Aorta (tissue), 5 donors: Measurements from ENCODE around the gene HOXB8. TPM values are rescaled to one million over a fixed set of nuclear protein-coding genes. Genes with fewer than 3 reads are reported as not detected.

Experiments
- ATAC-seq: fragments of 200-7000 bp; cut with Tn5 transposase; one replicate; pipeline ENCODE4 v1.9.1; 2022; ENCODE audit warnings: moderate library complexity; ENCODE audit not compliant: low FRiP score
- DNase-seq, 2 donors: peaks; one replicate each; pipeline ENCODE4 v3.0.0-alpha.2; 2020
- H3K27ac ChIP-seq, 2 donors: one replicate each; pipeline ENCODE4 v1.5.1; 2013; ENCODE audit warnings: low read length in 2 of 2, mild to moderate bottlenecking in 2 of 2, moderate library complexity in 2 of 2, control low read depth in 1 of 2, inconsistent platforms in 1 of 2, low read depth in 1 of 2
- H3K27me3 ChIP-seq, 2 donors: one replicate each; pipeline ENCODE4 v1.6.1; 2013; ENCODE audit warnings: control low read depth in 1 of 2, low read length in 1 of 2, mild to moderate bottlenecking in 1 of 2, moderate library complexity in 1 of 2; ENCODE audit not compliant: insufficient read depth in 2 of 2, control insufficient read depth in 1 of 2
- H3K36me3 ChIP-seq, 2 donors: one replicate each; pipeline ENCODE4 v1.6.1; 2013; ENCODE audit warnings: control low read depth in 1 of 2, low read length in 1 of 2, mild to moderate bottlenecking in 1 of 2; ENCODE audit not compliant: insufficient read depth in 2 of 2, control insufficient read depth in 1 of 2
- H3K4me1 ChIP-seq, 2 donors: one replicate each; pipeline ENCODE4 v1.6.1; 2013; ENCODE audit warnings: low read length in 2 of 2, control low read depth in 1 of 2, mild to moderate bottlenecking in 1 of 2, moderate library complexity in 1 of 2; ENCODE audit not compliant: insufficient read depth in 2 of 2, control insufficient read depth in 1 of 2
- H3K4me3 ChIP-seq, 2 donors: one replicate each; pipeline ENCODE4 v1.5.1; 2013; ENCODE audit warnings: low read length in 2 of 2, control low read depth in 1 of 2, mild to moderate bottlenecking in 1 of 2
- H3K9me3 ChIP-seq: one replicate; pipeline ENCODE4 v1.6.1; 2013; ENCODE audit warnings: mild to moderate bottlenecking, low read length; ENCODE audit not compliant: control insufficient read depth
- WGBS, 2 donors: extraction: QIAGEN DNeasy Blood & Tissue Kit; methylation state at CpG; one replicate each; pipeline ENCODE4 v1.1.7; 2013; 5-methylcytosine and 5-hydroxymethylcytosine counted together
- intact Hi-C, 2 donors: fragments of 100-400 bp; cut with DNase I; formaldehyde crosslinking; loops; one replicate each; pipeline versions ENCODE4 v1.14.2 to v1.15.0; 2022
- polyA plus RNA-seq, 2 donors: library from polyadenylated mRNA; stranded (reverse); fragments of 200-250 nt; gene quantifications; one replicate each; pipeline ENCODE4 v1.2.3, GENCODE V29; 2013
- total RNA-seq, 2 donors: library from RNA; stranded (reverse); fragmentation: NEBNext Ultra II Directional; extraction: Animal tissue kit (Norgen Biotek cat#: 25700); gene quantifications; one replicate each; pipeline ENCODE4 v1.2.1, GENCODE V29; 2021
- donor health status: healthy with polysubstance abuse.
- donor health status: Bipolar disorder and iron deficiency.
- donor health status: DM: no; HTN: no; CAD: no.
- donor health status: DM: no; HTN: no; CAD: no.
- donor health status: DM: yes; HTN: yes; CAD: no.

Gene HOXB8
- total and polyA plus RNA-seq, 4 donors: 0.31 to 1.9 (median 1.0) TPM; not detected in 1

DNA sequence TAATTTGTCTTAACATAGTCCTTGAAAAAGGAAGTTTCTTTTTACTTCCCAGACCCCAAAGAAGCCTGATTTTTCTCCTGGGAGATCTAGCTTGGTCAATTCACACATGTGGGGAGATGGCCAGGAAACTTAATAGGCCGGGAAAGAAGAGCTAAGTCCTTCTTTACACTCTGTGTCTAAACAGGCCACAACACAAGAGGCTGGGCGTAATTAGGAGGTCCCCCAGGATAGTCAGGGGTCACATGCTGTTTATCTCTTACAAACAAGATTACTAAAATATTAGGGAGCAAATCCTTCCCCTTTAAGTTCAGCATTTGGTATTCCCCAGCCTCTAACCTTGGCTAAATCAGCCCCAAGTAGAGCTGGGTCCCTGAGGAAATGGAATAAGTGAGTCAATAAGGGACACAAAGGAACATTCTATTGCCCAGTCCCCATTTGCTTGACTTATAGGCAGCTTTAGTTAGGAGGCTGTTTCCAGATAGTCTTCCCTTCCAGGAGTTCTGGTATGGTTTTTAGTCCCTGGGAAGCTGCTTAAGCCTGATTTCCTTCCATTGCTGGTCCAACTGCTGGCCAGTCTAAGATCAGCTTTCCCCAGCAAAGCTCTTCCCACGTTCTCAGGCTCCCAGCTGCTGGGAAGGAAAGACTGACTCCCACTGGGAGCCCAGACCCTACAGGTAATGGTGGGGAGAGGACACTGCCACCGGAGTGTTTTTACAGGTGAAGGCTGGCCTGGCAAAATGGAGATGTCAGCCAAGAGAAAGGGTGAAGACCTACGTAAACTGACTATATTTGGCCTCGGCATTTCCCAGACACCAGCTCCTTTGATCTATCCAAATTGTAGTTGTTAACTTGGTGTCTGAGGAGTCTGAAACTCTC is 25.1 kb upstream of the HOXB8 start:
- no peak for DNase-seq
- no peak for ATAC-seq
- no peaks in the 10 kb centered on the region for H3K27me3 ChIP-seq
- no peak overlapping the region for H3K27ac ChIP-seq
- no peaks in the 10 kb centered on the region for H3K4me1 ChIP-seq
- intact Hi-C loops: no loop called here
- no peaks in the 10 kb centered on the region for H3K36me3 ChIP-seq
- no peaks in the 10 kb centered on the region for H3K9me3 ChIP-seq
- 78 to 80% methylated on average over 6 of the region's 6 CpGs for WGBS, 2 donors
- no peak overlapping the region for H3K4me3 ChIP-seq

DNA sequence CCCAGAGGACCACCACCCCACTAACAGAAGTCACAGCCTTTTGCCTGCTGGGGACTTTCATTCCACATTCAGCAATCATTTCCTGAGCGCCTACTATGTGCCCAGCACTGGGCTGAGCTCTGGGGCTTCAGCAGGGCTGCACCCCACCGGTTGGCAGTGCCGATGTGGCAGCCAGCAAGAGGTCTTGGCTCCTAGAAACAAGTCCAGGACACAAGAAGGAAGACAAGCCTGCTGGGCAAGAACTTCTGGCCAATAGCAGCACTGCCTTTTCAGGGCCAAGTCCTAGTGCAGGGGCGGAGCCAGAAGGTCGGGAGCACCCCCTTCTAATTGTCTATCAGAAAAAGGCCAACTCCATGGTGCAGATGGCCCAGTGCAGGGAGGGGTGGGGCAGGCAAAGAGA is 24.0 kb upstream of the HOXB8 start:
- DNase-seq: no peak
- Histone ChIP-seq H3K4me1 (no peaks in the 10 kb centered on the region), H3K4me3 (no peak overlapping the region), H3K27ac (no peak overlapping the region), H3K9me3 (no peaks in the 10 kb centered on the region), H3K27me3 (peaks cover 0 to 2% of the 10 kb centered on the region in 2 donors), H3K36me3 (no peaks in the 10 kb centered on the region)
- intact Hi-C loops: no loop called here
- 53 to 54% methylated on average over 5 of the region's 5 CpGs for WGBS, 2 donors
- no peak for ATAC-seq

DNA sequence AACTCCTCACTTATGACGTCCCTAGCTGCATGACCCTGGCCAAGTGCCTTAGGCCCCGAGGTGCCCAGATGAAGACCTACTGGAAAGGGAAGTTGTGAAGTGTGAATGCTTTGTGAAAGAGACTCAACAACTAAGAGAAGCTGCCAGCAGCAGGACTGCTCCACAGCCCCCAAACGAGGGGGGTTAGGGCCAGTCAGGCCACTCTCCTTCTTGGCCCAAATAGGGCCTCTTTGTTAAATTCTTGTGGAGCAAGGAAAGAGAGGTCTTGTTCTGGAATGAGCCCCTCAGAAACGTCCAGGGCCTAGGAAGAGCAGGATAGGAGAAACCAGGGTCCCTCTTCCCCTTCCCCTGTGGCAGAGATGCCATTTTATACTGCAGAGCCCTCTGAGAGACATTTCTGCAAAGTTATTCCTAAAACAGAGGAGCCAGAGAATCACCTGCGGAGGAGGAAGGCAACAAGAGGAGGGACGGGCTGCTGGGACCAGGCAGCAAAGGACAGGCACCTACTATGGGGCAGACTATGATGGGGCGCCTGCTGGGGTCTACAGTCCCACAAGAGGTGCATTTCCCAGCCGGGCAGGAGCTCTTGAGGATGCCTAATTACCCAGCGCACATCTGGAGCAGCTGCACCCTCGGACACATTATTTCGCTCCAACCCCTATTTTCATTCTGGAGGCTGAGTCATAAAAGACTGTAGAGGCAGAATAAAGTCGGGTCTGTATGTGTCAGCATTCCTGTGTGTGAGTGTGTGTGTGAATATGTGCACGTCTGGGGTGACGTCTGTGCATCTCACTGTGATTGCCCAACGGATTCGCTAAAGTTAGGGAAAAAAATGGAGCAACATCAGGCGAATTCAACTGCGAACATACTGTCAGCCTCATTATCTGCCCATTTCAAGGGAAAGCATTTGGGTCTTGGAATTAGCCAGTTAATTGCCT is 22.5 kb upstream of the HOXB8 start:
- no peak overlapping the region for H3K27ac ChIP-seq
- H3K27me3 ChIP-seq: peaks cover 0 to 2% of the 10 kb centered on the region in 2 donors
- no peaks in the 10 kb centered on the region for H3K9me3 ChIP-seq
- 55 to 66% methylated on average over 18 of the region's 18 CpGs for WGBS, 2 donors
- ATAC-seq (no peak), DNase-seq (peak in 1 of 2 donors; percentile 31)
- intact Hi-C loops: no loop called here
- H3K4me1 ChIP-seq: no peaks in the 10 kb centered on the region
- no peaks in the 10 kb centered on the region for H3K36me3 ChIP-seq
- H3K4me3 ChIP-seq: no peak overlapping the region

DNA sequence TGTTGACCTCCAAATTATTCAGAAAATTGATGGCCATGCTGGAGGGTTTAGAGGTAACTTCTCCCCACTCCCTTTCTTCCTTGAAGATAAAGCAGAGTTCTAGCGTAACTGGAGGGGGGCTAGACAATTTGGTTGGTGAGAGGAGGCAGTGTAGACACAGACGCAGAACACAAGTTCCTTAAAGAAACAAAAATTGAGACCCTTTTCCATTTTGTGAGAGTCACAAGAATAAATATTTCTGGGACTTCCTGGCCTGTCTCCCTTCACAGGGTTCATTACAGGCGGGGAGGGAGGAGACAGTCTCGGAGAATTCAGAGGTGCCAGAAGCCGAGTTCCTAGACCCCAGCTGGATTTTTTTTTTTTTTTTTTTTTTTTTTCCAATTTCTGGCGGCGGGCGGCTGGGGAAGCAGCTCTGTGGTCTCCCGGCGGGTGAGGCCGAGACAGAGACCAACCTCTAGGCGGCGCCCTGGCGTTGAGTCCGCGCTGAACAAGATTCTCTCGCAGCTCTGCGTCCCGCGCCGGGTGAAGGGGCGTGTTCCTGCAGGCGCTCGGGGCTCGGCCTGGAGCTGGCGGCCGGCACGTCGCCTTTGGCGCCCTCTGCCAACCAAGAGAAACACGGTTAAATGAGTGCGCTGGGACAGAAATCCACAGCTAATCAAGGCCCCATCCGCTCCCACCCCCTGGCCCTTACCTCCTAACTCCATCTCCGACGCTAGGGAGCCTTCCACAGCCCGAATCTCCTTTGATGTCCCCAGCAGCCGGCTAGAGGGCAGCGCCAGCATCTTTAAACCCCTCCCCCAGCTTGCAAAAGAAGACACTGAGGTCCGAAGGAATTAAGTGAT is 21.3 kb upstream of the HOXB8 start:
- Histone ChIP-seq H3K4me1 (no peaks in the 10 kb centered on the region), H3K4me3 (no peak overlapping the region), H3K36me3 (no peaks in the 10 kb centered on the region), H3K27ac (no peak overlapping the region), H3K9me3 (no peaks in the 10 kb centered on the region), H3K27me3 (peaks cover 0 to 2% of the 10 kb centered on the region in 2 donors)
- intact Hi-C loops: no loop called here
- DNase-seq: peak; percentile 84 to 94
- peak; percentile 80 for ATAC-seq
- WGBS, 2 donors: 11 to 13% methylated on average over 39 of the region's 39 CpGs

DNA sequence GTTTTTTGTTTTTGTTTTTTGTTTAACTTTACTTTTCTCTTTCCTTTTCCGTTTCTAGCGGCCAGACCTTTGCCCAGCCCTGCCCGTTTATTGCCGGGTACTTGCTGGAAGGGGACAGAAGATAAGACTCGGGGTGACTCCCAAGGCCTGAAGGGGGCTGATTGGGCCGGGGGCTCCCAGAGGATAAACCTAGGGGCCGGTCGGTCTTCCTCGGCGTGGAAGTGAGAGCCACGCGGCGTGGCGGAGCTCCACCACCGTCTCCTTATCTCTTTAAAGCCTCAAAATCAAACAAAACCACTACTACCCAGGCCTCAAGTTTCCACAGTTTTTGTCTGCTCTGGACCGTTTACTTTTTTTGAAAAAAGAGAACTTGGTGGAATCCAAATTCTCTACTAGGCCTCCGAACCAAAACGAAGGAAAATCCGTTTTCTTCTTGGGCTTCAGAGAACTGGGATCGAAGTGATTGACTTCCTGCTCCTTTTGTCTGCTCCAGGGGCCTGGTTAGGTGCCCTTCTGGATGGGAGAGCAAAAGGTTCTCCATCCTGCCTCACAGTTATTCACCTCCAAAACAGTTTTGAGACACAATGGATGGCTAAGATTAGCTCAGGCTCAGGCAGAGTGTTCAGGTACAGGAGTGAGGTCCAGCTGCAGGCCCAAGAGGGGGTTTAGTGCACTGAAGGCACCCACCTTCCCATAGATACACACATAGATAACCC is 19.6 kb upstream of the HOXB8 start:
- no peaks in the 10 kb centered on the region for H3K9me3 ChIP-seq
- H3K36me3 ChIP-seq: no peaks in the 10 kb centered on the region
- H3K4me3 ChIP-seq: no peak overlapping the region
- 56 to 73% methylated on average over 20 of the region's 20 CpGs for WGBS, 2 donors
- no peak for ATAC-seq
- H3K4me1 ChIP-seq: no peaks in the 10 kb centered on the region
- H3K27ac ChIP-seq: no peak overlapping the region
- intact Hi-C loops: no loop called here
- peak in 1 of 2 donors; percentile 59 for DNase-seq
- peaks cover 0 to 2% of the 10 kb centered on the region in 2 donors for H3K27me3 ChIP-seq

DNA sequence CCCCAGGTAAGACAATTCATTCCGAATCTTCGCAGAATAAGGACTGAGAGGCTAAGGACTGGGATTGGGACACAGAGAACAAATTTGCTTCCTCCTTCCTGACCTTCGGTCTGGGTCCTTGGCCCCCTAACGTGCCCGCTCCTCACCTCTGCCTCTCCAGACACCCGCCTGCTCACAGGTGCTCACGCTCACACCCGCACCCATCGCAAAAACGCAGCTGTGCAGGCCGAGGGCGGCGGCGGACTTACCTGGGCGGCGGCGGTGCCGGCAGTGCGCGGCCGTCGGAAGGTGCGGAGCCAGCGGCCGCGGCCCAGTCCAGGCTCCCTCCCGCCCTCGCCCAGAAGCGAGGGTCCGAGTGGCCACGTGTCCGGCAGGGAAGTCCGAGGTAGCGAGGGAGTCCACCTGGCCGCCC is 18.2 kb upstream of the HOXB8 start:
- ATAC-seq (no peak), DNase-seq (peak; percentile 18 to 56)
- intact Hi-C loops: no loop called here
- no peaks in the 10 kb centered on the region for H3K36me3 ChIP-seq
- H3K4me3 ChIP-seq: no peak overlapping the region
- H3K4me1 ChIP-seq: no peaks in the 10 kb centered on the region
- H3K9me3 ChIP-seq: no peaks in the 10 kb centered on the region
- peaks cover 0 to 2% of the 10 kb centered on the region in 2 donors for H3K27me3 ChIP-seq
- WGBS, 2 donors: 44 to 54% methylated on average over 35 of the region's 35 CpGs
- no peak overlapping the region for H3K27ac ChIP-seq

DNA sequence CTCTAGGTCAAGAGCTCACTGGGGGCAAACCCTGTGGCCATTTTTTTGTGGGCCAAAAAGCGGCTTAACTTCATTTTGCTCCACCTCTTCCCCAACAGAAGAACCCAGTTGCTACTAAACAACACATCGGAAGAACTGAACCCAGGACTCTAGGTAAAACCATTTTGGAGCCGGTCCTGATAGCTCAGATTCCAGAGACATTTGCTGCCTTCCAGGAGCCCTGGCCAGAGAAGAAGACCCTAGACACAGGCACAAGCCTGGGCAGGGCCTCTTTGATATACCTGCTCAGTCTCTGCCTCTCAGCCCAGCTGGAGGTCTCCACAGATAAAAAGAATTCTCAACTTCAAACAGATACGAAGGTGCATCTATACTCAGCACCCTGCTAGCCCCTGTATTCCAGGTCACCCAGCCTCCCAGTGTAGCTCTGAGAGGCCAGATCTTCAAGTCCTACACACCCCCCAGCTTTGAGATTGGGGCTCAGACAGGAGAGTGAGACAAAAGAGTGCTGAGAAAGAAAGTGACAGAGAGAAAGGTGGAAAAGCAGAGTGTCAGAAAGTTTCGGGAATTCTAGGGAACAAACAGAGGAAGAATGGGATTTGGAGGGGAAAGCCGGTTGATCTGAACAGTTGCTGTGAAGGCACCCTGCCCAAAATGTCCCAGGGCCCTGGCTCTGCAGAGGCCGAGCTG is 17.6 kb upstream of the HOXB8 start:
- DNase-seq: peak in 1 of 2 donors; percentile 8
- no peaks in the 10 kb centered on the region for H3K36me3 ChIP-seq
- no peaks in the 10 kb centered on the region for H3K4me1 ChIP-seq
- 67 to 77% methylated on average over 7 of the region's 7 CpGs for WGBS, 2 donors
- no peak for ATAC-seq
- no peak overlapping the region for H3K4me3 ChIP-seq
- intact Hi-C loops: no loop called here
- no peaks in the 10 kb centered on the region for H3K9me3 ChIP-seq
- no peak overlapping the region for H3K27ac ChIP-seq
- H3K27me3 ChIP-seq: peaks cover 0 to 2% of the 10 kb centered on the region in 2 donors
